Measurements from ENCODE around the gene GRIN2C. TPM values are rescaled to one million over a fixed set of nuclear protein-coding genes. Genes with fewer than 3 reads are reported as not detected.

Gene GRIN2C
- polyA plus RNA-seq, 4 donors = 0.17 to 0.35 (median 0.21) TPM

GRCh38 chr17:74865504-74866197 is 6.0 kb upstream of the GRIN2C start:
- DNase-seq (ENCODE audit: low read depth in 4 of 4, low spot score in 2 of 4) = no peak

- peak in 2 of 4 donors; percentile 46 to 57 for DNase-seq (ENCODE audit: low read depth in 4 of 4, low spot score in 2 of 4)
These were observed 5.2 kb upstream of the GRIN2C start for GRCh38 chr17:74864866-74865395.

- no peak for DNase-seq (ENCODE audit: low read depth in 4 of 4, low spot score in 2 of 4)
These were observed 4.7 kb upstream of the GRIN2C start for GRCh38 chr17:74864297-74864865.

GRCh38 chr17:74863420-74864296 is 4.0 kb upstream of the GRIN2C start:
- no peak for DNase-seq (ENCODE audit: low read depth in 4 of 4, low spot score in 2 of 4)

GRCh38 chr17:74862919-74863318 is 3.2 kb upstream of the GRIN2C start:
- no peak for DNase-seq (ENCODE audit: low read depth in 4 of 4, low spot score in 2 of 4)

- peak in 2 of 4 donors; percentile 42 to 62 for DNase-seq (ENCODE audit: low read depth in 4 of 4, low spot score in 2 of 4)
These were observed 2.6 kb upstream of the GRIN2C start for GRCh38 chr17:74862108-74862901.

- no peak for DNase-seq (ENCODE audit: low read depth in 4 of 4, low spot score in 2 of 4)
These were observed 2.0 kb upstream of the GRIN2C start for GRCh38 chr17:74861662-74862107.

- no peak for DNase-seq (ENCODE audit: low read depth in 4 of 4, low spot score in 2 of 4)
These were observed 1.4 kb upstream of the GRIN2C start for GRCh38 chr17:74860872-74861661.

- DNase-seq (ENCODE audit: low read depth in 4 of 4, low spot score in 2 of 4) = no peak
These were observed 665 bp upstream of the GRIN2C start for GRCh38 chr17:74860229-74860871.

- no peak for DNase-seq (ENCODE audit: low read depth in 4 of 4, low spot score in 2 of 4)
These were observed 820 bp downstream of the GRIN2C start for GRCh38 chr17:74858672-74859458.

- no peak for DNase-seq (ENCODE audit: low read depth in 4 of 4, low spot score in 2 of 4)
These were observed 2.5 kb downstream of the GRIN2C start for GRCh38 chr17:74857191-74857590.

GRCh38 chr17:74856112-74856511 is 3.6 kb downstream of the GRIN2C start:
- DNase-seq (ENCODE audit: low read depth in 4 of 4, low spot score in 2 of 4) = no peak

GRCh38 chr17:74855323-74855722 is 4.4 kb downstream of the GRIN2C start:
- no peak for DNase-seq (ENCODE audit: low read depth in 4 of 4, low spot score in 2 of 4)

GRCh38 chr17:74854792-74855191 is 4.9 kb downstream of the GRIN2C start:
- DNase-seq (ENCODE audit: low read depth in 4 of 4, low spot score in 2 of 4) = no peak

GRCh38 chr17:74853669-74854068 is 6.0 kb downstream of the GRIN2C start:
- DNase-seq (ENCODE audit: low read depth in 4 of 4, low spot score in 2 of 4) = no peak

GRCh38 chr17:74853048-74853397 is 6.7 kb downstream of the GRIN2C start:
- DNase-seq (ENCODE audit: low read depth in 4 of 4, low spot score in 2 of 4) = no peak

GRCh38 chr17:74852237-74853047 is 7.2 kb downstream of the GRIN2C start:
- no peak for DNase-seq (ENCODE audit: low read depth in 4 of 4, low spot score in 2 of 4)
